ENCODE results near the gene DNAH10. TPM values are rescaled to one million over a fixed set of nuclear protein-coding genes. Genes with fewer than 3 reads are reported as not detected.

The DNAH10 gene
- total RNA-seq, 1 experiment from 2014 or later = 0.39 TPM

- no peak for DNase-seq (ENCODE audit: low read depth, low spot score)
- in situ Hi-C loops (cut with HindIII; ENCODE audit: low pct_unique_long_range_greater_than_20kb, low sequenced_read_pairs) (no loop called here), intact Hi-C loops (cut with micrococcal nuclease; ENCODE audit: unreplicated experiment) (no loop called here)
- ATAC-seq = no peak
- ChIA-PET CTCF (no interaction called here), POLR2A (no interaction called here)
- H3K4me1 ChIP-seq (ENCODE audit: control insufficient read depth, insufficient read depth, low read length) = peaks cover 5% of the 10 kb centered on the region; the same call in 1 of the 2 replicates
- no peak overlapping the region for H3K27ac ChIP-seq (ENCODE audit: low read length)
- H3K4me3 ChIP-seq (ENCODE audit: low read depth in 2 of 2, low read length in 2 of 2) = no peak overlapping the region
- H3K36me3 ChIP-seq (ENCODE audit: control insufficient read depth, insufficient read depth, low read length) = no peaks in the 10 kb centered on the region
- BruUV-seq (replicated peaks) = no TSS peak
- no peaks in the 10 kb centered on the region for H3K9me3 ChIP-seq (ENCODE audit: control insufficient read depth, insufficient read depth, low read depth, low read length)
- TF ChIP-seq REST (IDR thresholded peaks at IDR 0.05; ENCODE audit: insufficient read depth in 1 of 2, low read depth in 2 of 2, low read length in 1 of 2) (no peak), SIN3A (IDR thresholded peaks at IDR 0.05; ENCODE audit: borderline replicate concordance, insufficient read depth, low read depth, low read length) (no peak), TCF7L2 (IDR thresholded peaks at IDR 0.05; ENCODE audit: low read depth, low read length) (no peak), POLR2AphosphoS5 (IDR thresholded peaks at IDR 0.05; ENCODE audit: low read depth, low read length) (no peak)
- TF ChIP-seq, protein P1, sequence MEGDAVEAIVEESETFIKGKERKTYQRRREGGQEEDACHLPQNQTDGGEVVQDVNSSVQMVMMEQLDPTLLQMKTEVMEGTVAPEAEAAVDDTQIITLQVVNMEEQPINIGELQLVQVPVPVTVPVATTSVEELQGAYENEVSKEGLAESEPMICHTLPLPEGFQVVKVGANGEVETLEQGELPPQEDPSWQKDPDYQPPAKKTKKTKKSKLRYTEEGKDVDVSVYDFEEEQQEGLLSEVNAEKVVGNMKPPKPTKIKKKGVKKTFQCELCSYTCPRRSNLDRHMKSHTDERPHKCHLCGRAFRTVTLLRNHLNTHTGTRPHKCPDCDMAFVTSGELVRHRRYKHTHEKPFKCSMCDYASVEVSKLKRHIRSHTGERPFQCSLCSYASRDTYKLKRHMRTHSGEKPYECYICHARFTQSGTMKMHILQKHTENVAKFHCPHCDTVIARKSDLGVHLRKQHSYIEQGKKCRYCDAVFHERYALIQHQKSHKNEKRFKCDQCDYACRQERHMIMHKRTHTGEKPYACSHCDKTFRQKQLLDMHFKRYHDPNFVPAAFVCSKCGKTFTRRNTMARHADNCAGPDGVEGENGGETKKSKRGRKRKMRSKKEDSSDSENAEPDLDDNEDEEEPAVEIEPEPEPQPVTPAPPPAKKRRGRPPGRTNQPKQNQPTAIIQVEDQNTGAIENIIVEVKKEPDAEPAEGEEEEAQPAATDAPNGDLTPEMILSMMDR (IDR thresholded peaks at IDR 0.05) = no peak
- H3K27me3 ChIP-seq (ENCODE audit: control insufficient read depth, insufficient read depth, low read length) = peaks cover 6% of the 10 kb centered on the region
Measured at GRCh38 chr12:123891516-123892179, 129.5 kb downstream of the DNAH10 start.

- peaks cover 3% of the 10 kb centered on the region; the same call in 1 of the 2 replicates for H3K27me3 ChIP-seq (ENCODE audit: control insufficient read depth, insufficient read depth, low read length)
- CTCF ChIA-PET = no interaction called here
- BruUV-seq (replicated peaks) = no TSS peak
Measured at GRCh38 chr12:123892180-123892559, 130.1 kb downstream of the DNAH10 start.

More at GRCh38 chr12:123892180-123892559, 130.1 kb downstream of the DNAH10 start:
- Histone ChIP-seq H3K9me3 (ENCODE audit: control insufficient read depth, insufficient read depth, low read depth, low read length) (no peaks in the 10 kb centered on the region), H3K4me1 (ENCODE audit: control insufficient read depth, insufficient read depth, low read length) (peaks cover under 1% of the 10 kb centered on the region; the same call in 1 of the 2 replicates), H3K4me3 (ENCODE audit: low read depth in 2 of 2, low read length in 2 of 2) (no peak overlapping the region), H3K36me3 (ENCODE audit: control insufficient read depth, insufficient read depth, low read length) (no peaks in the 10 kb centered on the region), H3K27ac (ENCODE audit: low read length) (no peak overlapping the region)
- in situ Hi-C loops (cut with HindIII; ENCODE audit: low pct_unique_long_range_greater_than_20kb, low sequenced_read_pairs) (no loop called here), intact Hi-C loops (cut with micrococcal nuclease; ENCODE audit: unreplicated experiment) (no loop called here)
- ATAC-seq (no peak), DNase-seq (ENCODE audit: low read depth, low spot score) (no peak)
- POLR2A ChIA-PET = no interaction called here
- TF ChIP-seq TCF7L2 (IDR thresholded peaks at IDR 0.05; ENCODE audit: low read depth, low read length) (no peak), POLR2AphosphoS5 (IDR thresholded peaks at IDR 0.05; ENCODE audit: low read depth, low read length) (no peak), REST (IDR thresholded peaks at IDR 0.05; ENCODE audit: insufficient read depth in 1 of 2, low read depth in 2 of 2, low read length in 1 of 2) (no peak), SIN3A (IDR thresholded peaks at IDR 0.05; ENCODE audit: borderline replicate concordance, insufficient read depth, low read depth, low read length) (no peak)
- TF ChIP-seq, protein P1 (IDR thresholded peaks at IDR 0.05) = no peak
